Lung (tissue), 12 donors: ENCODE data around the gene METTL16. TPM values are rescaled to one million over a fixed set of nuclear protein-coding genes. Genes with fewer than 3 reads are reported as not detected.

Source experiments
- ATAC-seq: fragments of 200-7000 bp; cut with Tn5 transposase; one replicate; pipeline ENCODE4 v1.9.1; 2020; ENCODE audit warnings: moderate number of reproducible peaks; ENCODE audit not compliant: insufficient read depth, low FRiP score
- DNase-seq, 3 donors: peaks; one replicate each; pipeline ENCODE4 v3.0.0-alpha.2; 2013 to 2017
- H3K27ac ChIP-seq, 2 donors: one replicate each; pipeline ENCODE4 v1.5.1; 2013; ENCODE audit warnings: mild to moderate bottlenecking in 2 of 2, moderate library complexity in 2 of 2, control low read depth in 1 of 2, inconsistent platforms in 1 of 2, low read depth in 1 of 2, low read length in 1 of 2
- H3K27me3 ChIP-seq, 3 donors: one replicate each; pipeline ENCODE4 v1.5.1; 2013; ENCODE audit warnings: low read length in 2 of 3; ENCODE audit not compliant: control insufficient read depth in 3 of 3, insufficient read depth in 3 of 3
- H3K36me3 ChIP-seq, 4 donors: one replicate each; pipeline ENCODE4 v1.5.1; 2013; ENCODE audit warnings: low read length in 4 of 4, mild to moderate bottlenecking in 1 of 4, moderate library complexity in 1 of 4; ENCODE audit not compliant: control insufficient read depth in 4 of 4, insufficient read depth in 4 of 4
- H3K4me1 ChIP-seq, 5 donors: one replicate each; pipeline ENCODE4 v1.5.1; 2013; ENCODE audit warnings: low read length in 5 of 5, mild to moderate bottlenecking in 2 of 5, moderate library complexity in 1 of 5; ENCODE audit not compliant: control insufficient read depth in 5 of 5, insufficient read depth in 5 of 5
- H3K4me3 ChIP-seq: one replicate; pipeline ENCODE4 v1.5.1; 2013; ENCODE audit warnings: mild to moderate bottlenecking, control low read depth, moderate library complexity
- H3K9ac ChIP-seq, 2 donors: one replicate each; pipeline ENCODE4 v1.5.1; 2013; ENCODE audit warnings: low read length in 2 of 2, control low read depth in 1 of 2; ENCODE audit not compliant: insufficient read depth in 1 of 2
- H3K9me3 ChIP-seq, 4 donors: one replicate each; pipeline ENCODE4 v1.5.1; 2013; ENCODE audit warnings: low read length in 3 of 4, mild to moderate bottlenecking in 1 of 4, moderate library complexity in 1 of 4; ENCODE audit not compliant: control insufficient read depth in 4 of 4, insufficient read depth in 3 of 4
- WGBS, 2 donors: extraction: QIAGEN DNeasy Blood & Tissue Kit; methylation state at CpG; one replicate each; pipeline ENCODE4 v1.1.7; 2013; 5-methylcytosine and 5-hydroxymethylcytosine counted together
- polyA plus RNA-seq, 2 donors: library from polyadenylated mRNA; stranded (reverse); fragments of 200-250 nt; gene quantifications; one replicate each; pipeline ENCODE4 v1.2.1, GENCODE V29; 2013
- total RNA-seq, 2 donors: library from RNA; depleted of rRNA in 1 of 2; stranded (reverse); fragments of >200 nt in 1 of 2; gene quantifications; one replicate each; pipeline ENCODE4 v1.2.1, GENCODE V29; 2014 to 2021
- TF ChIP-seq, protein P1 (sequence below): IDR thresholded peaks from 2 replicates; pipeline ENCODE4 v1.5.1; 2012; ENCODE audit warnings: mild to moderate bottlenecking; ENCODE audit errors: control extremely low read depth, extremely low read depth
- donor health status: control.
- donor health status: control.
- donor health status: Bipolar disorder and iron deficiency.
- donor health status: healthy.
- donor health status: DM: yes; HTN: yes; CAD: no.

The METTL16 gene
- total and polyA plus RNA-seq, 4 donors, result 12.1 to 36.1 (median 29.8) TPM

DNA sequence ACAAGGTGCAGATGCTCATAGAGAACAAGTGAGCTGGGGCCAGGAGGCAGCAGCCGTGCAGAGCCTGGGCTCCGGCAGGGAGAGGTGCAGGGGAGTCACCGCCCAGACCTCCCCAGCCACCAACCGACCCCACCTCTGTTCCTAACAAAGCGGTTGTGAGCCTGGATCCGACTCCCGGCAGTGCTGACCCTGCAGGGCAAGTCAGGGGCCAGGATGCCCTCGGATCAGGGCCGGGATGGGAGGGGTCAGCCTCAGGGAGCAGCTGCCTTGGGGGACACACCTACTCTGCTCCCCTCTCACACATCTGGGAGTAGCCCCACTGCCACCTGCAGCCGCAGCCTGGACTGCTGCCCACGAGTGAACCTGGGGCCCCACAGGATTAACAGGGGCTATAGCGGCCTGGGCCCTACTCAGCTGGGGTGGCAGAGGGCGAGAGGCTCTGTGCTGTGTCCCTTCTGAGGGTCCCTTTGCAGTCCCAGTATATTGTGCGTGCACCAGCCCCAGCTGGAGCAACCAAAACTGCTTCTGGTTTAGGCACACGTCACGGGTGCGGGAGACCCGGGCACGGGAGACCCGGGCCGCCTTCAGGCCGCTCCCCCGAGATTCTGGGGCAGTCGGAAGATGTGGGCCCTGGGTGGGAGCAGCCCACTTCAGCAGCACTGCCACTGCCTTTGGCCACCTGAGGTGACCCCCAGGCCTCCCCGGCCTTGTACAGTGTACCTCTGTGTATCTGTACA is 132.0 kb downstream of the METTL16 start:
- Histone ChIP-seq H3K27me3 (no peaks in the 10 kb centered on the region), H3K27ac (no peak overlapping the region), H3K9ac (no peak overlapping the region), H3K4me1 (peaks cover 0 to 8% (median 0%) of the 10 kb centered on the region in 5 donors), H3K9me3 (no peaks in the 10 kb centered on the region), H3K36me3 (peaks cover 0 to 55% (median 7%) of the 10 kb centered on the region in 4 donors), H3K4me3 (no peak overlapping the region)
- 92 to 94% methylated on average over 24 to 25 of the region's 25 CpGs for WGBS, 2 donors
- TF ChIP-seq, protein P1, sequence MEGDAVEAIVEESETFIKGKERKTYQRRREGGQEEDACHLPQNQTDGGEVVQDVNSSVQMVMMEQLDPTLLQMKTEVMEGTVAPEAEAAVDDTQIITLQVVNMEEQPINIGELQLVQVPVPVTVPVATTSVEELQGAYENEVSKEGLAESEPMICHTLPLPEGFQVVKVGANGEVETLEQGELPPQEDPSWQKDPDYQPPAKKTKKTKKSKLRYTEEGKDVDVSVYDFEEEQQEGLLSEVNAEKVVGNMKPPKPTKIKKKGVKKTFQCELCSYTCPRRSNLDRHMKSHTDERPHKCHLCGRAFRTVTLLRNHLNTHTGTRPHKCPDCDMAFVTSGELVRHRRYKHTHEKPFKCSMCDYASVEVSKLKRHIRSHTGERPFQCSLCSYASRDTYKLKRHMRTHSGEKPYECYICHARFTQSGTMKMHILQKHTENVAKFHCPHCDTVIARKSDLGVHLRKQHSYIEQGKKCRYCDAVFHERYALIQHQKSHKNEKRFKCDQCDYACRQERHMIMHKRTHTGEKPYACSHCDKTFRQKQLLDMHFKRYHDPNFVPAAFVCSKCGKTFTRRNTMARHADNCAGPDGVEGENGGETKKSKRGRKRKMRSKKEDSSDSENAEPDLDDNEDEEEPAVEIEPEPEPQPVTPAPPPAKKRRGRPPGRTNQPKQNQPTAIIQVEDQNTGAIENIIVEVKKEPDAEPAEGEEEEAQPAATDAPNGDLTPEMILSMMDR, result no peak
- ATAC-seq (no peak), DNase-seq (no peak)

DNA sequence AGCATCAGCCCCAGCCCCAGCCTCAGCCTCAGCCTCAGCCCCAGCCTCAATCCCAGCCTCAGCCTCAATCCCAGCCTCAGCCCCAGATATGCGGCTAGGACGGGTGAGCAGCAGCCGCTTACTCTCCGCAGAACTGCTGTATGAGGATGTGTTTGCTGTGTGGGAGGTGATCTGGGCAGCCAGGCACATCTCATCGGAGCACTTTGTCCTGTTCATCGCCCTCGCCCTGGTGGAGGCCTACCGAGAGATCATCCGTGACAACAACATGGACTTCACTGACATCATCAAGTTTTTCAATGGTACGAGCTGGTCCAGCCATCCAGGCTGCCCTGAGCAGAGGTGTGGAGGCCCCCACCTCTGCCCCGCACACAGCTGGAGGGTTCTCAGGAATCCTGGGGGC is 132.8 kb downstream of the METTL16 start:
- DNase-seq, result no peak
- 97% methylated on average over 11 of the region's 11 CpGs for WGBS, 2 donors
- peaks cover 0 to 58% (median 7%) of the 10 kb centered on the region in 4 donors for H3K36me3 ChIP-seq

DNA sequence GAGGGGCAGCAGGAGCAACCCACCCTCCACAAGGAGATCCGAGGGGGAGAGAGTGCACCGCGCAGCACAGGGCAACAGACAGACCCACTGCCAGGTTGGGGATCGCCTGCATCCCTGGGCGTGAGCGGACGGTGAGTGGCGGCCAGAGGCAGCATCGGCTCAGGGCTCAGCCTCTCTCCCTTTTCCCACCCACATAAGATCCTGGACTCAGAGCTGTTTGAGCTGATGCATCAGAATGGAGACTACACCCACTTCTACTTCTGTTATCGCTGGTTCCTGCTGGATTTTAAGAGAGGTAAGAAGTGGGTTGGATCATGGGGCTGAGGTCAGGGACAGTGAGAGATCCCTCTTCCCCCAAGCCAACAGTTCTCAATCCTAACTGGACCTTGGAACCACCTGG is 134.0 kb downstream of the METTL16 start:
- Histone ChIP-seq H3K27ac (no peak overlapping the region), H3K27me3 (no peaks in the 10 kb centered on the region), H3K36me3 (peaks cover 0 to 68% (median 9%) of the 10 kb centered on the region in 4 donors), H3K9ac (no peak overlapping the region), H3K4me3 (no peak overlapping the region), H3K4me1 (no peaks in the 10 kb centered on the region), H3K9me3 (no peaks in the 10 kb centered on the region)
- ATAC-seq, result no peak
- no peak for DNase-seq
- TF ChIP-seq, protein P1, result no peak
- WGBS, 2 donors, result 95 to 97% methylated on average over 10 of the region's 10 CpGs

More for the DNA sequence above, 132.8 kb downstream of the METTL16 start:
- no peak overlapping the region for H3K27ac ChIP-seq
- TF ChIP-seq, protein P1, result no peak
- no peak overlapping the region for H3K9ac ChIP-seq
- no peaks in the 10 kb centered on the region for H3K9me3 ChIP-seq
- ATAC-seq, result no peak
- peaks cover 0 to 1% (median 0%) of the 10 kb centered on the region in 5 donors for H3K4me1 ChIP-seq
- no peaks in the 10 kb centered on the region for H3K27me3 ChIP-seq
- H3K4me3 ChIP-seq, result no peak overlapping the region
